HCT116 (cell line): ENCODE results near the gene RIMS4. TPM values are rescaled to one million over a fixed set of nuclear protein-coding genes. Genes with fewer than 3 reads are reported as not detected.

Source experiments
- ATAC-seq: fragments of 200-7000 bp; cut with Tn5 transposase; 2 replicates; pipeline ENCODE4 v1.9.1; 2020; ENCODE audit warnings: mild to moderate bottlenecking, moderate library complexity
- BruUV-seq: library from RNA; stranded (reverse); fragments of 400-500 nt; replicated peaks from 2 replicates; lab custom pipeline; 2021; lab: Mats Ljungman, UMichigan
- CTCF ChIA-PET: fragments of 300-600 bp; sonication (Branson Sonifier 250); formaldehyde crosslinking; loops from one replicate; lab custom pipeline; 2021; ENCODE audit warnings: antibody characterized with exemption; lab: Charles Lee
- POLR2A ChIA-PET: fragments of 300-600, 350-600 bp; sonication (Branson Sonifier 250); formaldehyde crosslinking; loops from one replicate; lab custom pipeline; 2021; ENCODE audit warnings: antibody characterized with exemption; lab: Charles Lee
- RAD21 ChIA-PET, 2 experiments: fragments of 300-600 bp; sonication (Branson Sonifier 250); formaldehyde crosslinking; loops; one replicate each; lab custom pipeline; 2023; ENCODE audit warnings: low total read pairs in 2 of 2; ENCODE audit not compliant: uncharacterized antibody in 2 of 2, unreplicated experiment in 2 of 2, low non-redundant PET in 1 of 2; lab: Charles Lee
- DNase-seq: peaks from one replicate; pipeline ENCODE4 v3.0.0-alpha.2; 2010; ENCODE audit warnings: low read depth, low spot score
- H2AFZ ChIP-seq: fragments of 200-600 bp; shearing (Covaris generic), sonication (generic); 2 replicates; pipeline ENCODE4 v1.6.1; 2017; ENCODE audit warnings: low read depth, mixed run types, mixed read lengths, antibody characterized with exemption, low read length; ENCODE audit not compliant: poor library complexity, severe bottlenecking
- H3K27ac ChIP-seq: 2 replicates; pipeline ENCODE4 v1.5.1; 2012; ENCODE audit warnings: low read depth, low read length
- H3K27me3 ChIP-seq: fragments of 200-600 bp; sonication (generic); 2 replicates; pipeline ENCODE4 v1.6.1; 2016; ENCODE audit warnings: mixed run types, low read length, mixed read lengths; ENCODE audit not compliant: insufficient read depth
- H3K36me3 ChIP-seq, 2 experiments: fragments of 200-500 bp in 1 of 2; fragments of 200-600 bp in 1 of 2; sonication (Bioruptor generic) in 1 of 2; sonication (generic) in 1 of 2; 2 replicates each; pipeline versions ENCODE4 v1.5.1 to v1.6.1; 2014 to 2016; ENCODE audit warnings: low read length in 2 of 2, inconsistent platforms in 1 of 2, mixed read lengths in 1 of 2, mixed run types in 1 of 2; ENCODE audit not compliant: insufficient read depth in 2 of 2, control insufficient read depth in 1 of 2
- H3K4me1 ChIP-seq, 2 experiments: fragments of 200-600 bp in 1 of 2; sonication (generic) in 1 of 2; 2 replicates each; pipeline versions ENCODE4 v1.5.1 to v1.6.1; 2012 to 2017; ENCODE audit warnings: low read length in 2 of 2, inconsistent platforms in 1 of 2, mild to moderate bottlenecking in 1 of 2, mixed read lengths in 1 of 2, mixed run types in 1 of 2, moderate library complexity in 1 of 2; ENCODE audit not compliant: insufficient read depth in 2 of 2, control insufficient read depth in 1 of 2
- H3K4me2 ChIP-seq: fragments of 200-600 bp; sonication (generic); 2 replicates; pipeline ENCODE4 v1.6.1; 2017; ENCODE audit warnings: mixed run types, low read length, mixed read lengths
- H3K4me3 ChIP-seq, 2 experiments: fragments of 200-600 bp in 1 of 2; sonication (generic) in 1 of 2; replicated peaks in 1 of 2; 2 replicates each; pipeline ENCODE4 v1.5.1; 2011 to 2016; ENCODE audit warnings: low read length in 2 of 2, control low read depth in 1 of 2, low read depth in 1 of 2, mild to moderate bottlenecking in 1 of 2, mixed read lengths in 1 of 2, mixed run types in 1 of 2
- H3K79me2 ChIP-seq: fragments of 200-600 bp; sonication (generic); 2 replicates; pipeline ENCODE4 v1.6.1; 2017; ENCODE audit warnings: mild to moderate bottlenecking, mixed run types, low read length, moderate library complexity, mixed read lengths; ENCODE audit not compliant: insufficient read depth
- H3K9ac ChIP-seq: fragments of 200-600 bp; sonication (generic); 2 replicates; pipeline ENCODE4 v1.6.1; 2016; ENCODE audit warnings: low read length, mixed read lengths
- H3K9me2 ChIP-seq: fragments of 200-600 bp; sonication (generic), shearing (Covaris generic); 2 replicates; pipeline ENCODE4 v1.6.1; 2017; ENCODE audit warnings: mixed run types, mild to moderate bottlenecking, moderate library complexity; ENCODE audit not compliant: insufficient read depth
- H3K9me3 ChIP-seq, 2 experiments: fragments of 200-500 bp in 1 of 2; fragments of 200-600 bp in 1 of 2; sonication (Bioruptor generic) in 1 of 2; sonication (generic) in 1 of 2; 2 replicates each; pipeline ENCODE4 v1.6.1; 2014 to 2017; ENCODE audit warnings: low read length in 2 of 2, mixed read lengths in 2 of 2, inconsistent platforms in 1 of 2, low read depth in 1 of 2, mild to moderate bottlenecking in 1 of 2, mixed run types in 1 of 2, moderate library complexity in 1 of 2; ENCODE audit not compliant: control insufficient read depth in 1 of 2, insufficient read depth in 1 of 2
- H4K20me1 ChIP-seq: fragments of 200-600 bp; sonication (generic), shearing (Covaris generic); 2 replicates; pipeline ENCODE4 v1.6.1; 2017; ENCODE audit warnings: mixed run types, mild to moderate bottlenecking, moderate library complexity; ENCODE audit not compliant: insufficient read depth
- ATF3 ChIP-seq: IDR thresholded peaks from 2 replicates; pipeline ENCODE4 v1.6.1; 2012
- CBX3 ChIP-seq: IDR thresholded peaks from 2 replicates; pipeline ENCODE4 v1.6.1; 2012; ENCODE audit warnings: low read depth
- CEBPB ChIP-seq: IDR thresholded peaks from 2 replicates; pipeline ENCODE4 v1.6.1; 2012; ENCODE audit warnings: low read depth
- CTCF ChIP-seq, 3 experiments: fragments of 200-600 bp in 1 of 3; sonication (generic) in 1 of 3; IDR thresholded peaks in 2 of 3; conservative IDR thresholded peaks in 1 of 3; 2 replicates each; pipeline ENCODE4 v1.5.1; 2012 to 2017; ENCODE audit warnings: low read depth in 2 of 3, low read length in 2 of 3, antibody characterized with exemption in 1 of 3, borderline replicate concordance in 1 of 3, control low read depth in 1 of 3, mild to moderate bottlenecking in 1 of 3, mixed read lengths in 1 of 3, mixed run types in 1 of 3, moderate library complexity in 1 of 3; ENCODE audit not compliant: insufficient read depth in 1 of 3
- EGR1 ChIP-seq: IDR thresholded peaks from 2 replicates; pipeline ENCODE4 v1.6.1; 2012; ENCODE audit warnings: low read depth
- EZH2 ChIP-seq: fragments of 200-600 bp; sonication (generic); IDR thresholded peaks from 2 replicates; pipeline ENCODE4 v1.6.1; 2017; ENCODE audit warnings: antibody characterized with exemption, mixed run types
- EZH2phosphoT487 ChIP-seq: fragments of 200-600 bp; IDR thresholded peaks from 2 replicates; pipeline ENCODE4 v1.6.1; 2018; ENCODE audit warnings: antibody characterized with exemption, borderline replicate concordance
- JUND ChIP-seq: IDR thresholded peaks from 2 replicates; pipeline ENCODE4 v1.6.1; 2012
- MAX ChIP-seq: IDR thresholded peaks from 2 replicates; pipeline ENCODE4 v1.6.1; 2012
- SIN3A ChIP-seq: IDR thresholded peaks from 2 replicates; pipeline ENCODE4 v1.6.1; 2012; ENCODE audit warnings: low read depth
- SP1 ChIP-seq: IDR thresholded peaks from 2 replicates; pipeline ENCODE4 v1.6.1; 2012; ENCODE audit warnings: low read depth
- SRF ChIP-seq: IDR thresholded peaks from 2 replicates; pipeline ENCODE4 v1.6.1; 2012; ENCODE audit warnings: low read depth
- YY1 ChIP-seq: IDR thresholded peaks from 2 replicates; pipeline ENCODE4 v1.6.1; 2011; ENCODE audit warnings: low read length, low read depth, moderate library complexity, mild to moderate bottlenecking; ENCODE audit not compliant: insufficient replicate concordance; ENCODE audit errors: extremely low read depth
- ZNF274 ChIP-seq: fragments of 200-500 bp; sonication (Bioruptor generic); IDR thresholded peaks from 2 replicates; pipeline ENCODE4 v1.6.1; 2014; ENCODE audit warnings: mild to moderate bottlenecking, low read depth, low read length, inconsistent platforms
- intact Hi-C: fragments of 100-400 bp; cut with micrococcal nuclease; formaldehyde crosslinking; loops from 2 replicates; pipeline ENCODE4 v1.10.0; 2022
- total RNA-seq: library from RNA; stranded (reverse); gene quantifications from one replicate; pipeline ENCODE4 v1.2.1, GENCODE V29; 2021; ENCODE audit not compliant: unreplicated experiment

RIMS4 gene
- total RNA-seq, 1 experiment from 2014 or later, result 0.05 TPM

GRCh38 chr20:44727039-44727438 lies 83.3 kb downstream of the RIMS4 start:
- BruUV-seq, result no TSS peak

More at GRCh38 chr20:44727039-44727438, 83.3 kb downstream of the RIMS4 start:
- Histone ChIP-seq H2AFZ (no peak overlapping the region), H3K4me1 (peaks cover 32 to 39% of the 10 kb centered on the region in 2 experiments), H3K79me2 (no peaks in the 10 kb centered on the region), H3K27ac (no peak overlapping the region), H3K9ac (no peak overlapping the region), H3K9me3 (no peaks in the 10 kb centered on the region), H3K9me2 (no peaks in the 10 kb centered on the region)
- DNase-seq, result no peak
- RAD21 ChIA-PET, result no interaction called here
- POLR2A ChIA-PET, result no interaction called here
- CTCF ChIA-PET, result no interaction called here
- ATAC-seq, result no peak
- TF ChIP-seq EZH2phosphoT487 (no peak), JUND (no peak), CEBPB (no peak), EZH2 (no peak), YY1 (no peak), MAX (no peak), SP1 (no peak), SRF (no peak), ZNF274 (no peak), CBX3 (no peak), EGR1 (no peak), ATF3 (no peak), CTCF (IDR thresholded peaks at IDR 0.05 in 2 of 3, conservative IDR thresholded peaks at IDR 0.05 in 1 of 3; ENCODE audit: borderline replicate concordance in 1 of 3, insufficient read depth in 1 of 3, low read depth in 2 of 3, low read length in 2 of 3) (no peak), SIN3A (no peak)
- TF ChIP-seq, all 23 proteins: peak for 0
- H3K4me2 ChIP-seq, result no peak overlapping the region
- H3K36me3 ChIP-seq, result no peaks in the 10 kb centered on the region
- intact Hi-C loops, result loop anchor here (5.0 kb wide), 1 partner anchor 515 kb away; the partner anchor contains the start of gene OSER1
- H3K27me3 ChIP-seq, result no peaks in the 10 kb centered on the region
- H3K4me3 ChIP-seq, result no peak overlapping the region
- H4K20me1 ChIP-seq, result no peaks in the 10 kb centered on the region
